GM19239 (cell line): Measurements from ENCODE around the gene IL13RA1.
A peak's percentile ranks its signal among the peaks of the same experiment; 100 is the strongest.
"Not testable (repeated sequence)": the region's sequence is repeated elsewhere in the genome, so short reads cannot be mapped to it uniquely, and the experiment has no call there.

Experiments used
- DNase-seq: peaks from one replicate; pipeline ENCODE4 v3.0.0; 2011; ENCODE audit warnings: low spot score; ENCODE audit not compliant: insufficient read length
- FAIRE-seq: peaks from 2 replicates; lab custom pipeline; 2011; peaks lifted over from hg19 to GRCh38; lab: Jason Lieb, UNC

IL13RA1 gene

GRCh38 chrX:118727686-118728339, 407 bp downstream of the IL13RA1 start:
- no peak for DNase-seq

DNA sequence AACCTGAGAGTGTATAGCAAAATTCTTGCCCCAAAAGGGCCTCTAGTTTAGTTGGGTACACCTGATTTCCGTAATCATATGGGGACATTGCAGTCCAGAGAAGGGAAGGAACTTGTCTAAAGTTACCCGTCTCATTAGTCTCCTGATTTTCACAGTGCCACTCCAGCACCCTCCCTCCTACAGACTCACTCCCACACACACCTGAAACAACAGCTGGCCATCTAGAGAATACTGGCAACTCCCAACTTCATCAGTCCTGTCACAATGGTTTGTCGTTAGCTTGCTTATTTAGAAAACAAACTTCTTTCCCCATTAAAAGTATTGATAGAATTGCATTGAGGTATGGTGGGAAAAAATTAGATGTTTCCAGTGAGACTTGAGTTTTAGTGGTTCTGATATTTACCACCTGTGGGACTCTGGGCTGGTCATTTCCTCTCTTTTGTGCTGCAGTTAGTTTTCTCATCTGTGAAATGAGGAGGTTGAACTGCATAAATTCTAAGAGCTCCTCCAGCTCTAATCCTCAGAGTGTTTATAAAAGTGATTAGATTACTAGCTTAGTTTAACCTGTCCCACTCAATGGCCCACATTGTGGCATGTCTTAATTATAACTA, 1.7 kb downstream of the IL13RA1 start:
- DNase-seq, result no peak
- FAIRE-seq, result no peak

More at GRCh38 chrX:118727686-118728339, 407 bp downstream of the IL13RA1 start:
- FAIRE-seq, result no peak

- no peak for DNase-seq
- no peak for FAIRE-seq
These were observed 3.3 kb downstream of the IL13RA1 start for GRCh38 chrX:118730500-118731247.

DNA sequence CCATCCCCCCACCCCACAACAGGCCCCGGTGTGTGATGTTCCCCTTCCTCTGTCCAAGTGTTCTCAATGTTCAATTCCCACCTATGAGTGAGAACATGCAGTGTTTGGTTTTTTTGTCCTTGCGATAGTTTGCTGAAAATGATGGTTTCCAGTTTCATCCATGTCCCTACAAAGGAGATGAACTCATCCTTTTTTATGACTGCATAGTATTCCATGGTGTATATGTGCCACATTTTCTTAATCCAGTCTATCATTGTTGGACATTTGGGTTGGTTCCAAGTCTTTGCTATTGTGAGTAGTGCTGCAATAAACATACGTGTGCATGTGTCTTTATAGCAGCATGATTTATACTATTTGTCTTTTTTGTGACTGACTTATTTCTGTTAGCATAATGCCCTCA, 5.1 kb downstream of the IL13RA1 start:
- not testable (repeated sequence) for FAIRE-seq, DNase-seq

GRCh38 chrX:118734909-118735308, 7.5 kb downstream of the IL13RA1 start:
- FAIRE-seq (peak; percentile 72), DNase-seq (no peak)

DNA sequence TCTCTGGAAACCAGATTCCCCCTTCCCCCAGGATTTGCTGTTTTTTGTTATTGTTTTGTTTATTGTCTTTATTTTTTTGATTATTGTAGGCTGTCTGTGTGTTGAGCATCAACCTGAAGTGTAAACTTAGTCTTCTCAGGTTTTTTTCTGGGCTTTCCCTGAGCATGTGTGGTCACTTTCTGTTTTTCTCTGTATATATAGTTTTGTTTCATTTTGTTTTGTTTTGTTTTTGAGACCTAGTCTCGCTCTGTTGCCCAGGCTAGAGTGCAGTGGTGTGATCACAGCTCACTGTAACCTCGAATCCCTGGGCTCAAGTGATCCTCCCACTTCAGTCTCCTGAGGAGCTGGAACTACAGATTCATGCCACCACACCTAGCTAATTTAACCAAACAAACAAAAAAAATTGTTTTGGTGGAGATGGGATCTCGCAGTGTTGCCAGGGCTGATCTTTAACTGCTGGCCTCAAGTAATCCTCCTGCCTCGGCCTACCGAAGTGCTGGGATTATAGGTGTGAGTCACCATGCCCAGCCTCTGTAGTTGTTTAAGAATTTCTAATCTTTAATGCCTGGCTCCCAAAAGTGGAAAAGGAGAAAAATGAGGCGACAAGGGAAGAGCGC, 9.1 kb downstream of the IL13RA1 start:
- peak; percentile 23 for FAIRE-seq
- no peak for DNase-seq

GRCh38 chrX:118739577-118739976, 12.2 kb downstream of the IL13RA1 start:
- DNase-seq (no peak), FAIRE-seq (no peak)

DNA sequence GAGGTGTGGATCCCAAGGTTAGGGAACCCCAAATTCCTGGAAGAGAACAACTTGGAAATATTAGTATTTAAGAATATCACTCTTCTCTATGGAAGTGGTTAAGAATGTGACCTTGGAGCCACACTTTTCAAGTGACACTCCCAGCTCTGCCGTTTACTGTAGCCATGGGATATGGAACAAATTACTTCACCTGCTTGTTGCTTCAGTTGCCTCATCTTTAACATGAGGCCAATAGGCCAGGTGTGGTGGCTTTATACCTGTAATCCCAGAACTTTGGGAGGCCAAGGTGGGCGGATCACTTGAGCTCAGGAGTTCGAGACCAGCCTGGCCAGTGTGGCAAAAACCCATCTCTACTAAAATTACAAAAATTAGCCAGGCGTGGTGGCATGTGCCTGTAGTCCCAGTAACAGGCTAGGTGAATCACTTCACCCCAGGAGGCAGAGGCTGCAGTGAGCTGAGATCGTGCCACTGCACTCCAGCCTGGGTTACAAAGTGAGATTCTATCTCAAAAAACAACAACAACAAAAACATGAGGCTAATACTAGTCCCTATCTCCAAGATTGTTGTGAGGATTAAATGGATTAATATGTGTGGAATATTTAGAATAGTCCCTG, 13.0 kb downstream of the IL13RA1 start:
- FAIRE-seq, result no peak
- no peak for DNase-seq

DNA sequence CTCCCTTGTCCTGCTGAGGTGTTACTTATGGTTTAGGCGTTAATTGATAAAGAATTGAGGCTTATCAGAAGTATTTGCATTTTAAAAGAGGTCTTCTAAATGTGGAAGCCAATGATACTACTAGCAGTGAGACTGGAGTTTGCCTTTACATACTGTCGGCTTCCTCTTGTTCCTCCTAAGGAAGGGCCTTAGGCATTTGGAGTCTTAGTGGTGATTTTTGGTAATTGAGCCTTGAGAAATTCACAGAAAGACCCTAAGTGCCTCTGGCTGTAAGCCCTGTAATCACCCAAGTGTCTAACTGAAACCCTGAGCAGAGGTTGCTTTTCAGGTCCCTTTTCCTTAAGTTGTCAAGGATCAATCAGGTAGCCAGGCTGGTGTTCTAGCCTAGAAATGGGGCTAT, 14.8 kb downstream of the IL13RA1 start:
- DNase-seq (no peak), FAIRE-seq (no peak)

GRCh38 chrX:118745570-118745969, 18.2 kb downstream of the IL13RA1 start:
- FAIRE-seq, result no peak
- DNase-seq, result no peak

- FAIRE-seq (peak; percentile 96), DNase-seq (peak; percentile 16)
These were observed 24.8 kb downstream of the IL13RA1 start for GRCh38 chrX:118751950-118752783.

- DNase-seq (no peak), FAIRE-seq (no peak)
These were observed 28.2 kb downstream of the IL13RA1 start for GRCh38 chrX:118755633-118756032.

DNA sequence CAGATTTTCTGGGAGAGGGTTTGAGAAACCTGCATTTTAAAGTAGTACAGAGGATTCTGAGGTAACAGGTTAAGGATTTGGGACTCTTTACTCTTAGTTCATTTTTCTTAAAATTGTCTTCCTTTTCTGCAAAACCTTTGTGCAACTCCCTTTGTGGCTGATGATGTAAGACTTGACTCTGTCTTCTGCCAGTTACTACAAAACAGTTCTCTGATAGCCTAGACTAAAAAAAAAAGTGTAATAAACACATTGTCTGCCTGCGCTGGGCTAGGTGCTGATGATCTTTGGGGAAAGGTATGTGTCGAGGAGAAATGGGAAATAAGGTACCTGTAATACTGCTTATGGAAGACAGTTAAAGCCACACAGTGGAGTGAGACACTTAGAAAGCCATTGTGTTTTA, 28.7 kb downstream of the IL13RA1 start:
- FAIRE-seq, result no peak

GRCh38 chrX:118758511-118758910, 31.1 kb downstream of the IL13RA1 start:
- FAIRE-seq, result no peak
- DNase-seq, result no peak

More for the DNA sequence above, 28.7 kb downstream of the IL13RA1 start:
- DNase-seq, result no peak

DNA sequence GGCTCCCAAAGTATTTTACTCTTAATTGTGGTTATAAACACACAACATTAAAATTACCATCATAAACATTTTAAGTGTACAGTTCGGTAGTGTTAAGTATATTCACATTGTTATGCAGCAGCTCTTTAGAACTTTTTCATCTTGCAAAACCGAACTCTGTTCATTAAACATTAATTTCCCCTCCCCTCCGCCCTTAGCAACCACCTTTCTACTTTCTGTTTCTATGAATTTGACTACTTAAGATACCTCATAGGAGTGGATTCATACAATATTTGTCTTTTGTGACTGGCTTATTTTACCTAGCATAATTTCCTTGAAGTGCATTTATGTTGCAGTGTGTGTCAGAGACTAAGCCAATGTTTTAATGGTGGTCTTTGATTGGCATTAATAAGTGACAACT, 32.6 kb downstream of the IL13RA1 start:
- peak; percentile 83 for FAIRE-seq
- DNase-seq, result no peak

DNA sequence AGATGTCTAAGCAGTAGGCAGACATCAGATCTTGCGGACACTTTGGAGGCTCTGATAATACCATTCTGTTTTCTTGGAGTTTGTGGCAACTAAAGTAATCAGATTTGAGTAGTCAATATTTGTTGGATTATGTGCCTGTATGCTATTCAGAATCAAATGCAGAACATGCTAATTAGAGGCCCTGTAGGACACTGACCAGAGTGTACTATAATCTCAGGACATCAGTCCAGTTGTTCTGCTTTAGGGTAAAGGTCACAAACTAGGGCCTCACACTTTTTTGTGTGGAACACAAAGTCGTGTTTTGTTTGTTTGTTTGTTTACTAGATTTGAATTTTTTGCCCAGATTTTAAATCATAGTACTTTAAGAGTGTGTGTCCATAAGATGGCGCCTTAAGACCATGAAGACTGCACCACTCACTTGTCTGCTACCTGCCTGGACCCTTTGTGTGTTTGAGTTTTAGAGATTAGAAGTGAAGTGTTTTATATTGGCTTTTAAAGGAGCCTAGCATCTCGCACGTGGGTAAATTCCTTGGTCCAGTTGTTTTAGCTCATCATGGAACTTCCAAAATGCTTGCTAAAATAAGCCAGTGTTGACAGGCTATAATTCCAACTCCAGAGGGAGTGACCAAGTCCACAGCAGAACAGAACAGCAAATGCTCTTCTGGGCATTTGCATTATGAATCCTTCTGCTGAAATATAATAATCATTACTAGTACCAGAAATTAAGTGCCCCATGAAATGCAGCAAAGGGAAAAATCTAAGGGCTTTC, 34.7 kb downstream of the IL13RA1 start:
- FAIRE-seq, result peak; percentile 92
- no peak for DNase-seq

DNA sequence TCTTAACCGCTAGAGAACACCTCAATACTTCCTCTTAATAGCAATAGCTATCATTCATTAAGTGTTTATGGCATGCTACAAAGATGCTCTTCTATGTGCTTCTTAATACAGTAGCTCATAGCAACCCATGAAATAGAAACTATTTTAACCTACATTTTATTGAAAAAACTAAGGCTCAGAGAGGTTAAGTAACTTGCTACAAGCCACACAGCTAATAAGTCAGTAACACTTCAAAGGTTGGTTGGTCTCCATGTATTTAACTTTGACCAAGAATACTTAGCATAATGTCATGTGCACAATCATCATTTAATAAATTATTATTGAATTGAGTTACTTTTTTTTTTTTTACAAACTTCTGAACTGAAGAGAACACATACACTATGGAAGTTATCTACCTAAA, 36.1 kb downstream of the IL13RA1 start:
- DNase-seq, result no peak
- no peak for FAIRE-seq

DNA sequence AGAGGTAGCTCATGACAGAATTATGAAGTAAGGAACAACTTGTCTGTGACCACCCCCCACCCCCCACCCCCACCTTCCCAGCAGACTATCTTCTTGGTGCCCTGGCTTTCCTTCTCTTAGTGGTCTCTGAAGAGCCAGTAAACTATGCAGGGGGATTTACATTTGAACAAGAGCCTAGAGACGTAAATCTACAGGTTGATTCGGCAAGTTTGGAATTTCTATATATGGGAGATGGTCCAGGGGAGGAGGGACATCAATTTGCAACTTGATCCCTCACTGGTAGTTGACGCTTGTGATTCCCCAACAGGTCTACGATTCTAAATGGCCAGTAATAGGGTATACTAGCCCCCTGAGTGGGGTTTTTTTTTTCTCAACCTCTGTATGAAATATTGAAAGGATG, 36.7 kb downstream of the IL13RA1 start:
- FAIRE-seq (no peak), DNase-seq (no peak)
